CD4-positive, alpha-beta T cell treated with Interleukin-6 at 100 ng/mL for 8 hours (primary cell): Measurements from ENCODE around the gene PLCH2.
"Not testable (repeated sequence)": the region's sequence is repeated elsewhere in the genome, so short reads cannot be mapped to it uniquely, and the experiment has no call there.

ENCODE experiments used
- DNase-seq: peaks from one replicate; pipeline ENCODE4 v3.0.0-alpha.2; 2020; ENCODE audit warnings: mixed read lengths, low spot score

Gene PLCH2, protein sequence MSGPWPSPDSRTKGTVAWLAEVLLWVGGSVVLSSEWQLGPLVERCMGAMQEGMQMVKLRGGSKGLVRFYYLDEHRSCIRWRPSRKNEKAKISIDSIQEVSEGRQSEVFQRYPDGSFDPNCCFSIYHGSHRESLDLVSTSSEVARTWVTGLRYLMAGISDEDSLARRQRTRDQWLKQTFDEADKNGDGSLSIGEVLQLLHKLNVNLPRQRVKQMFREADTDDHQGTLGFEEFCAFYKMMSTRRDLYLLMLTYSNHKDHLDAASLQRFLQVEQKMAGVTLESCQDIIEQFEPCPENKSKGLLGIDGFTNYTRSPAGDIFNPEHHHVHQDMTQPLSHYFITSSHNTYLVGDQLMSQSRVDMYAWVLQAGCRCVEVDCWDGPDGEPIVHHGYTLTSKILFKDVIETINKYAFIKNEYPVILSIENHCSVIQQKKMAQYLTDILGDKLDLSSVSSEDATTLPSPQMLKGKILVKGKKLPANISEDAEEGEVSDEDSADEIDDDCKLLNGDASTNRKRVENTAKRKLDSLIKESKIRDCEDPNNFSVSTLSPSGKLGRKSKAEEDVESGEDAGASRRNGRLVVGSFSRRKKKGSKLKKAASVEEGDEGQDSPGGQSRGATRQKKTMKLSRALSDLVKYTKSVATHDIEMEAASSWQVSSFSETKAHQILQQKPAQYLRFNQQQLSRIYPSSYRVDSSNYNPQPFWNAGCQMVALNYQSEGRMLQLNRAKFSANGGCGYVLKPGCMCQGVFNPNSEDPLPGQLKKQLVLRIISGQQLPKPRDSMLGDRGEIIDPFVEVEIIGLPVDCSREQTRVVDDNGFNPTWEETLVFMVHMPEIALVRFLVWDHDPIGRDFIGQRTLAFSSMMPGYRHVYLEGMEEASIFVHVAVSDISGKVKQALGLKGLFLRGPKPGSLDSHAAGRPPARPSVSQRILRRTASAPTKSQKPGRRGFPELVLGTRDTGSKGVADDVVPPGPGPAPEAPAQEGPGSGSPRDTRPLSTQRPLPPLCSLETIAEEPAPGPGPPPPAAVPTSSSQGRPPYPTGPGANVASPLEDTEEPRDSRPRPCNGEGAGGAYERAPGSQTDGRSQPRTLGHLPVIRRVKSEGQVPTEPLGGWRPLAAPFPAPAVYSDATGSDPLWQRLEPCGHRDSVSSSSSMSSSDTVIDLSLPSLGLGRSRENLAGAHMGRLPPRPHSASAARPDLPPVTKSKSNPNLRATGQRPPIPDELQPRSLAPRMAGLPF (N-terminal part only)

DNA sequence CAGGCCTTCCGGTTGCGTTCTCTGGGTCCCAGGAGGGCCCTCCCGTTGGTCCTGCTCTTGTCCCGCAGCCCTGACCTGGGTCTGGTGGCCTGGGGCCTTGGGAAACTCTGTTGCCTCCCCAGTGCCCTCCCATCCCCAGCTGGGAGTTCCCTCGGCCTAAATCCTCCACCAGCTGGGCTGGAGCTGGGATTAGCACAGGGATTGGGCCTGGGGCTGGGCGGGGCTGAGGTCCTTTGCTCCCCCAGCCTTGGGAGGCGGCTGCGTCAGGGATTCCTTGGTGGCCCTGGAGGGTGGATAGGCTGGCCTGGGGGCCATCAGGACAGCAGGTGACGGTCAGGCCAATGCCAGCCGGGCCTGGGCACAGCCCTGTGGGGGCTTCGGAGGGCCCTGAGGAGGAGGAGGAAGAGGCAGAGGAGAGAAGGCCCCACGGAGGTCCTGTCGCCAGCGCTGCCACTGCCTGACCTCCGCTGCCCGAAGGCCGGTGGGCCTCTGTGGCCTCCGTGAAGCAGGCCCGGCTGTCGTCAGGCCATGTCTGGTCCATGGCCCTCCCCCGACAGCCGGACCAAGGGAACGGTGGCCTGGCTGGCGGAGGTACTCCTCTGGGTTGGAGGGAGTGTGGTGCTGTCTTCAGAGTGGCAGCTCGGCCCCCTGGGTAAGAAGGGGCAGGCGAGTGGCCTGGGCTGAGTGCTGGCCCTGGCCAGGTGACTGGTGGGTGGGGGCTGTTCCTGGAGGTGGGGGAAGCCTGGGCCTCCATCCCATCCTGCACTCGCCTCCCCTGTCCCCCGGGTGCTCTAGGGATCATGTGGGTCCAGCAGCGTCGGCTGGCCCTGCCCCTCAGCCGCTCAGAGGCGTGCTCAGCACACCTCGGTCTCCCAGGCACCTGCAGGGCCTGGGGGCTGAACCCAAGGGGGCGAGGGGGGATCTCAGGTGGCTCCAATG lies at the start of gene PLCH2:
PLCH2 (plus strand) TSS at position 229 of the 939 bp plus-strand sequence; CDS start at position 529, 300 bp downstream.
- DNase-seq: no peak

DNA sequence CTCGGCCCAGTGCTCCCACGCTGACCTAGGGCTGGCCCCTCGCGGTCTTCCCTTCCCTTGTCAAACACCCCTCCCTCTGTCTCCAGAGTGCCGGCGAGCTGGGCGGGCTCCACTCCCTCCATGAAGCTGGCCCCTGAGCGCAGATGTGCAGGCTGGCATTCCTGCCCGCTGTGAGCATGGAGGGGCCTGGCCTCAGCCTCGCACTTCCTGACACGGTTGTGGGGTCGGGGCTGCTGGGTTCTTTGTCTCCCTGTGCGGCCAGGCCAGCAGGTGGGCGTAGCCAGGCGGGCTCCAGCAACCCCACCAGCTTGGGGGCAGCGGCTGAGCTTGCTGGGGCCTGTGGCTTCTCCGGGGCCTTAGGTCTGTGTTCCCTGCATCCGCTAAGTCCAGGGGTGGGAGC lies 49.5 kb upstream of the PLCH2 start:
- no peak for DNase-seq

DNA sequence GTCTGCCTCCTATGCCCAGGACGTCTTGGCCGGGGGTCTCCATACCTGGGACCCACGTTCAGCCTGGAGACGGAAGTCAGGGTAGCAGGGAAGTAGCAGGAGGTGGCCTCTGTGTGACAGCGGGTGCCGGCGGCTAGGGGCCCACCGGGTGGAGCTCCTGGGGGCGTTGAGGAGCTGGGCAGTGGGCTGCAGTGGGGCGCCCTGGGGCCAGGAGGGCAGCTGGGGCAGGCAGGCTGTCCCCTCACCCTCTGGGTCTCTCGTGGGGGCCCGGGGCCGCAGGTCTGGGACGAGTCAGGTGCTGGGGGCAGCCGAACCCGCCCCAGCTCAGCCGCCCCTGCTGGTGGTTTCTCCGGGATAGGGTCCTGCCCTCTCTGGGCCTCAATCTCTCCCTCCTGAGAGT lies 49.0 kb upstream of the PLCH2 start:
- no peak for DNase-seq

DNA sequence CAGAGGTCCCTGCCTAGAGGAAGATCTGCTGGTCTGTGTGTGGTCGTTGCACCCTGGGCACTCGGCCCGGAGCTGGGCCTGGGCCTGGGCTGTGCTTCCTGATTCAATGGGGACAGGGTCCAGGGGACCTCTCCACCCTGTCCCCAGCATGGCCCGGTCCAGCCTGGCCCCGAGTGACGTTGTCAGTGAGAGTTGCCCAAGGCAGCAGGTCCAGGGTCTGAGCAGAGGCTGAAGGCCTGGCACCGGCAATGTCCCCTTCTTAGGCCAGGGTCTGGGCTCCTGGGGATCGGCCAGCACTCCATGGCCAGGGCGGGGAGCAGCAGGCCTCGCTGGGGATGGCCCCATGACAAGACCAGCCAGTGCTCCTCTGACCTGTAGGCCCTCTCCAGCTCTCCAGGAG lies 48.1 kb upstream of the PLCH2 start:
- DNase-seq: no peak

DNA sequence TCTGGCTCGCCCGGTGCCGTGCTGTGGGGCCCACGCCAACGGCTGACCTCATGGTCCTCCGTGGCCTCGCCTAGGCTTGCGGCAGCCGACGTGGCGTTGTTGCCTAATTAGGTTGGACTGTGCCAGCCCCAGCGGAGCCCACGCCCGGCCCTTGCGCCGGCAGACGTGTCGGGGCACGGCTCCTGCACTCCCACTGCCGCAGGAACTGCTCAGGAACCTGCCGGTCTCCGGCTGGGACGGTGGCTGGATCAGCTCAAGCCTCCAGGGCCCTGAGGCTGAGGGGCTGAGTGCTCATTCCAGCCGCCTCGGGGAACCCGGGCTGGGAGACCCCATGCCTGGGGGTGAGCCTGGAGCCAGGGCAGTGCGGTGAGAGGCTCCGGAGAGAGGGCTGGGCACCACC lies 47.6 kb upstream of the PLCH2 start:
- DNase-seq: no peak

DNA sequence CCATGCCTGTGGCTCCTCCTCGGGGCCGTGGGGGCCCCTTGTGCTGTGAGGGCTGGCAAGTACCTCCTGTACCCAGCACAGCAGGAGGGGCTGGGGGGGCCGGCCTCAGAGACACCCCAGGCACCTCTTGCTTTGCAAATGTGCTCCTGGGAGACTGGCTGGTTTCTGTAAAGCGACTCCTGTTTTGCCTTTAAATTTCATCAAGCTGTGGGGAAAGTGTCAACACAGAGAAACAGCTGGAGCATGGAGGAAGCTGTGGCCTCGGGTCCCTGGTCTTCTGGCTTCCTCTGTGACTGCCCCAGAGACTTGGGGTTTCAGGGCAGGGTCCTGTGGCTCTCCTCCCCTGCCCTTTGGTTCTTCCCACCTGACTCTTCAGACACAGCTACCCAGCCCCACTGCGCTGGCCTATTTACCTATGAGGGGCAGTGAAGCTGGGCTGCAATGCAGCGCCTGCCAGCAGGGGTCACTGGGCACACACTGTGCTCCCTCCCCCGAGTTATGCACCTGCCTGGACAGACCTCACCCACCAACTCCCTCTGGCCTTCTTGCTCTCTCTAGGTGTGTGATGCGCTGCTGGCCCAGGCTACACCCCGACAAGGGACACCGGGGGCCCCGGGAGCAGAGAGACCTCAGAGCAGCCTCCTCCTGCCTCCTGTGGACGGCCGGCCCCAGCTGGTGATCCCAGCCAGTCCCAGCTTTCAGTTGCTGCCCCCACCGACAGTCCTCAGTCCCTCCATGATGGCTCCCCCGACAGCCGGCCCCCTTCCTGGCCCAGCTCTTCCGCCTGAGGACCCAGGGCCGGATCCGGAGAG lies 46.1 kb upstream of the PLCH2 start:
- no peak for DNase-seq

DNA sequence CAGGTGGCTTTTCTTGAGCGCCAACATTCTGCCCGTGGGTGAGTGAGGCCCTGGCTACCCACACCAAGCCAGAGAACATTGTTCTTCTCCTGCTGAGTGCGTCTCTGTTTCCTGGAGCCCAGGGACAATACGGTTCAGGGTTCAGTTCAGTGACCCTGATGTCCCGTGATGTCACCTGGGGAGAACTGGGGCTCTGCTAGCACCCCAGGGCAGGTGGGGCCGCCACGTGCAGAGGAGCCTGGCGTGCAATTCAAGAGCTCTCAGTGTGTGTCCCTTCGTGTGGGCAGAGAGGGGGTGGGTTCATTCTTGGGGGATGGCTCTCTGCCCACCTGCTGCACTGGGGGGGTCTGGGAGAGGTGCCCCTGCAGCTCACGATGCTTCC lies 45.5 kb upstream of the PLCH2 start:
- DNase-seq: no peak

DNA sequence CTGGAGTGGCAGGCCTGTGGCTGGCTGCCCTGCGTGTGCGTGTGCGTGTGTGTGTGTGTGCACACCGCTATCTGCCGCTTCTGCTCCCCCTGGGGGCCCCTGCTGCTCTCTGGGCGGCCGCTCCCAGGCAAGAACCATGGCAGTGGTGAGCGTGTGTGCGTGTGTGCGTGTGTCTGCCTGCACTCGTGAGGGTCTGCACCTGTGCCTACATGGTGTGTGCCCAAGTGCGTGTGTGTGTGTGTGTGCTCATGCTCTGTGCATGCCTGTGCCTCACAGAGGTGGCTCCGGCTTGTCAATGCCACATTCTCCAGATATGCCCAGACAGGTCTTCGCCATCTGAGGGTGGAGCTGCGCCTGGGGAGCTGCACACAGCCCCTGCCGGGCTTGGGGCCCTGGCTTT lies 45.0 kb upstream of the PLCH2 start:
- DNase-seq: no peak

DNA sequence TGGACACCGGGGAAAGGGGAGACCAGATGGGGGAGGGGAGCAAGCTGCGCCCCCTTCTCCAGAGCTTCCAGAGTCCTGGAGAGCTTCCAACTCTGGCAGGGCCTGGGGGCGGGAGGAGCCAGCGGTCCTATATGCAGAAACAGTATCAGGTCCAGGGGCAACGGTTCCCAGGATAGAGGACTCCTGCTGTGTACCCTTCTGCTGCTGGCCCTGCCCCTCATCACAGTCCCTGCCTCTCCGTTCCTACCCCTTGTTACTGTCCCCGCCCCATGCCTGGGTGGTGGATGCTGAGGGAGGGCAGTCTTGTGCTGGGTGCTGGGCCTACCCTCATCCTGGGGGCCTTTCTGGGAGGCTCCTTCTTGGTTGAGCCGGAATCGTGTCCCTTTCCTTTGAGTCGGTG lies 44.6 kb upstream of the PLCH2 start:
- no peak for DNase-seq

DNA sequence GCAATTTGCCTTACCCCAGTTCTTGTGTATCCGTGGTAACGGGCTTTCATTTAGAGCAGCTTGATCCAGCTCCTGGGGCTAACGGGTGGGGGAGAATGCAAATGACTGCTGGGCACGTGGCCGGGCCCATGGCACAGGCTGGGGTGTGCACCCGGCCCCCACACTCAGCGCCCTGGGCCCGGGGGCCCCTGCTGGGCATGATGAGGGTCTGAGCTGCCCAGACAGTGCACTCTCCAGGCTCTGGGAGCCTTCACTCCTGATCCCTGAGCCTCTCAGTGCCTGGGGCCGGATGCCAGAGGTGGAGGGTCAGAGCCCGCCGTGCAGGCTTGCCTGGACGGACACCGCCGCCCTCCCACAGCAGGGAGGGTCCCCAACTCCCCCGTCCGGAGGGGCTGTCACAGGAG lies 43.6 kb upstream of the PLCH2 start:
- DNase-seq: no peak

DNA sequence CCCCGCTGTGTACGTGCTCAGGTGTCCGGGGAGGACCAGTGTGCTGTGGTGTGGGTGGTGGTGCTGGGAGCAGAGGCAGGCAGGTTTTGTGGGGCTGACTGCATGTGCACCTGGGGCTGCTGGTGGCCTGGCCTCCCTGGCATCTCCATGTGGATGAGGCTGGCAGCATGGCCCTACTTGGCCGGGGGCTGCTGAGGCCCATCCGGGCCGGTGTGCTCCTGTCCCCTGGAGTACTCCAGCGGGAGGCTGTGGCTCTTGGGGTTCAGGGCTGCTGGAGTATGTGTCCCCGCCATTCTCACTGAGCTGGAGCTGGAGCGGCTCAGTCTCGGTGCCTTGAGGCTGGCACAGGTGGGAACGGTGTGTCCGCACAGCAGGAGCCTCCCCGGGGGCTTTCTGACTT lies 42.9 kb upstream of the PLCH2 start:
- no peak for DNase-seq

DNA sequence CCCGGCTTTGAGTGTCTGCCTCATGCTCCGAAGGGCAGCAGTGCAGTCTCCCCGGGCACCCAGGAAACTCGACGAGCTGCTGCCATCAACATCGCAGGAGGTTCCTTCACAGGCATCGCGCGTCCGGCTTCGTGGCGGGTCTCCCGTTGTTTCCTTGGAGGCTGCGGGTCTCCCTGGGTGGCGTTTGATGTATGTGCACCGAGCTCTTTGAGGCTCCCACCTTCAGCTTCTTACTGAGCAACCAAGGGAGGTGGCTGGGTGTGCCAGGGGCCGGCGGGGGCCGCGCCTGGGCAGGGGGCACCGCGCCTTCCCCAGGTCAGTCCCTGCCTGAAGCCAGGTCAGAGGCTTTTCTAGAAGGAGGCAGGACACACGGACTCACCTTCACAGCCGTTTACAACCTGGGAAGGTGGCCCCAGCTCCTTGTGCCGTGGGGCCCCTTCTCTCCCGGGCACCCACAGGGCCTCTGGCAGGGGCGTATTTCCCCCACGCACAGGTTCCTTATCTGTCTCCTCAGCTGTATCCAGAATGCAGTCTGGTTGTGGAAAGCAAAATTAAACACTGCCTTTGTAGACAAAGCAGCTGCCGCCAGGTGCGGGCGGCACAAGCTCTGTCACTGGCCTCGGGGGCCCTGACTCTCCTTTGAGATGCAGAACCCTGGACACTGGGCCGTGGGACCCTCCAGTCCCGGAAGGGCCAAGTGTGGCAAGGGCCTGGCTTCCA lies 42.0 kb upstream of the PLCH2 start:
- DNase-seq: no peak

DNA sequence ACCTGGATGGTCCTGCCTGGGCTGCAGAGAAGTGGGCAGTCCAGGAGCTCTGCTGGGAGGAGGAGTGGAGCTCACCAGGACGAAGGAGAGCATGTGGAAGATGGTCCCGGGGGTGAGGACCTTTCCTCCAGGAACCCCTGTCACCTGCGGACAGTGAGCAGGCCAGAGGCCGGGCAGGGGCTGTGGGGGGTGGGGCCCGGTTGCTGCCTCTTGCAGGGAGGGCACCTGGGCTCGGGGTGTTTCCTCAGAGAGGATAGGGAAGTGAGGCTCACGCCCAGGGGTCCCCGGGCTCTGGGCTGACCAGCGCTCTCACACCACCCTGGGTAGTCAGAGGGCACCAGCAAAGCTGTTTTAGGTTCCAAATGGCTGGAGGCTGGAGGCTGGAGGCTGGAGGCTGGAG lies 41.0 kb upstream of the PLCH2 start:
- DNase-seq: no peak

DNA sequence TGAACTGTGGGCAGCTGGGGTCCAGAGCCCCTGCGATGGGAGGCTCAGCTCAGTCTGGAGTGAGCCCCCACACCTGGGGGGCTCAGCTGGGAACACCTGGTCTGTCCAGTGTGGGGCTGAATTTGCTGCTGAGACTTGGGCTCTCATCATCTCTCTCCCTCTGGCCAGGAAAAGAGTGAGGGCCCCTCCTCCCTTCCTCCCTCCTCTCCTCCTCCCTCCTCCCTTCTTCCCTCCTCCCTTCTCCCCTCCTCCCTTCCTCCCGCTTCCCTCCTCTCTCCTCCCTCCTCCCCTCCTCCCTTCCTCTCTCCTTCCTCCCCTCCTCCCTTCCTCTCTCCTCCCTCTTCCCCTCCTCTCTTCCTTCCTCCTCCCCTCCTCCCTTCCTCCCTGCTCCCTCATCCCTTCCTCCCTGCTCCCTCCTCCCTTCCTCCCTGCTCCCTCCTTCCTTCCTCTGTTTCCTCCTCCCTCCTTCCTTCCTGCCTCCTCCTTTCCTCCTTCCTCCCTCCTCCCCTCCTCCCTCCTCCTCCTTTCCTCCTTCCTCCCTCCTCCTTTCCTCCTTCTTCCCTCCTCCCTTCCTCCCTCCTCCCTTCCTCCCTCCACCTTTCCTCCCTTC lies 40.2 kb upstream of the PLCH2 start:
- DNase-seq: no peak

DNA sequence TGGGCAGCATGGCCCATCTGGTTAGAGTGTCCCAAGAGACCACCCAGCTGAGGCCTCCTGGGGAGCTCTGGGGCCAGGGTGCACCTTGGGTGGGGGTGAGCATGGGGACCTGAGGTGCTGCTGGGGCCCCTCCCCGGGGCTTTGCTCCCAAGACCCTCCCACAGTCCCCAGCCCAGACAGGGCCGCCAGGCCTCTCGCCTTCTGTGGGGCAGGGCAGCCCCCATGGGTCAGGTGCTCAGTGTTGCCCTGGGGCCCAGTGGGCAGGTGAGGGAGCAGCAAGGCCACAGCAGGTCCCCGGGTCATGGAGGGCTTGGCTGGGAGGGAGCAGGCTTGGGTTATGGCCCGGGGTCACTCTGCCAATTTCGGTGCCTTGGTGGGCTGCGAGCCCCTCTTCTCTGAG lies 39.2 kb upstream of the PLCH2 start:
- no peak for DNase-seq

DNA sequence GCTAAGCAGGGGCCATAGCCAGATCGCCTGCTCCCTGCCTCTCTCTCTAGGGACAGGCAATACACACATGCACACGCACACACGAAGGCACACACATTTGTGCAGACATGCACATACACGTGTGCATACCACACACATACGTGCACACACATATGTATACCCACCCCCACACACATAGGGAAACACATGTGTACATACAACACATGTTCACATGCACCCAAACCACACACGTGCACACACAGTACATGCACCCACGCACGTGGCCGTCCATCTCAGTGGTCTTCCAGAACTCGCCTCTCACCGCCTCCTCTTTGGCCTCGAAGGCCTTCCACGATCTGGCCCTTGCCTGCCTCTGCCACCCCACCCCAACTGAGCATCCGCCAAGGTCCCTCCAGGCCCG lies 38.5 kb upstream of the PLCH2 start:
- DNase-seq: no peak

DNA sequence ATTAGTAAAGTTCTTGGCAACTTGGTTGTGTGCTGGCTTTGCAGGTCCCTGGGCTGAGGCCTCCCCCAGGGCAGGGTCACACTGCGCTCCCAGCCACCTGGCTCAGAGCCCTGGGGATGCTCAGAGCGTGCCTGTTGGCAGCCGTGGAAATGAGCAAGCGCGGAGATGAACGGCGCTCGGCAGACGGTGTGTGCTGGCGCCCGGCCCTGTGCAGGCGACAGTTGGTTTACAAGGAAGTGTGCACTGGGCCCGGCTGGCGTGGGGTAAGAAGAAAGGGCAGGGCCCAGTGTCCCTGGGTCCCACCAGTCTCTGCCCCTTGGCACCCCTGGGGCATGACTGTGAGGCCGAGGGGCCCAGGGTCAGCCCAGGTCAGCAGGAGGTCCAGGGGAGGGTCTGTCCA lies 38.1 kb upstream of the PLCH2 start:
- DNase-seq: no peak

DNA sequence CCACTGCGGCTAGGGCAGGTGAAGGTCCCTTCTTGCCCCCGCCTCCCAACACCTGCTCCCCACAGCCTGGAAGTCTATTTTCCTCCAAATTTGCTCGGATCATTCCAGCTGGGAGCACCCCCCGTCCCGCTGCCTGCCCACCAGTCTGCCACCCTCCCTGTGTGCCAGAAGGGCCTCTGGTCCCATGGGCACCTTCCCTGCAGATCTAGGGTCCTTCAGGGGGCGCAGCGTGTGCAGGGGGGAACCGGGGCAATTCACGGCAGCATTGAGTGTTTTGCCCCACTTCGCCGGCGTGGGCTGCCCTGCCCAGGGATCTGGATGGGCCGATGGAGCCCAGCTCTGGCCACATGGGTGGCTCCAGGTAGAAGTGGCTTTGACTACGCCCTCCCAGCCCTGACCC lies 37.4 kb upstream of the PLCH2 start:
- no peak for DNase-seq

DNA sequence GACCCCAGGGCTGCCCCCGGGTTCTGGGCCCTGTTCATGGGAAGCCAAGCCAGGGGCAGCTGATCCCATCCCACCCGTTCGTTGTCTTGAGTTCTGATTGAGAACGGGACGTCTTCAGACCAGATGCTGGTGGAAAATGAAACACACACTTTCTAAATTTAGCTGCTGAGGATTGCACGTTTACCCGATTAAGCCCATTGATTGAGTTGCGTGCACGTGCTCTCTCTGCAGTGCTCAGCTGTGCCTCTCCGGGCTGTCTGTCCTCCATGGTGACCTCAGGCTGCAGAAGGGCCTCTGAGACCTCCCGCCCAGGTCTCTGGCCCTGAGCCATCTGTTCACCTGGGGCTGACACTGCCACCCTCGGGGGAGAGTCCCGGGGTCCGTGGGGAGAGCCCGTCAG lies 36.7 kb upstream of the PLCH2 start:
- DNase-seq: no peak

DNA sequence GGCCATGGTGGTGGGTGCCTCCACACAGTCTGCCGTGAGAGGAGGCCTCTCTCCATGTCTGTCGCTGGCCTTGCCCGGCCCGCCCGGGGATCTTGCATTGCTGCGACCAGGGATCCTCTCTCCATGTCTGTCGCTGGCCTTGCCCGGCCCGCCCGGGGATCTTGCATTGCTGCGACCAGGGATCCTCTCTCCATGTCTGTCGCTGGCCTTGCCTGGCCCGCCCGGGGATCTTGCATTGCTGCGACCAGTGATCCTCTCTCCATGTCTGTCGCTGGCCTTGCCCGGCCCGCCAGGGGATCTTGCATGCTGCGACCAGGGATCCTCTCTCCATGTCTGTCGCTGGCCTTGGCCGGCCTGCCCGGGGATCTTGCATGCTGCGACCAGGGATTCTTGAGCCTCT lies 35.7 kb upstream of the PLCH2 start:
- DNase-seq: not testable (repeated sequence)
